ENCODE results near the gene ISYNA1. TPM values are rescaled to one million over a fixed set of nuclear protein-coding genes. Genes with fewer than 3 reads are reported as not detected.

ISYNA1 gene
- polyA plus RNA-seq, 3 donors, result 3.7 TPM; not detected in 2

DNA sequence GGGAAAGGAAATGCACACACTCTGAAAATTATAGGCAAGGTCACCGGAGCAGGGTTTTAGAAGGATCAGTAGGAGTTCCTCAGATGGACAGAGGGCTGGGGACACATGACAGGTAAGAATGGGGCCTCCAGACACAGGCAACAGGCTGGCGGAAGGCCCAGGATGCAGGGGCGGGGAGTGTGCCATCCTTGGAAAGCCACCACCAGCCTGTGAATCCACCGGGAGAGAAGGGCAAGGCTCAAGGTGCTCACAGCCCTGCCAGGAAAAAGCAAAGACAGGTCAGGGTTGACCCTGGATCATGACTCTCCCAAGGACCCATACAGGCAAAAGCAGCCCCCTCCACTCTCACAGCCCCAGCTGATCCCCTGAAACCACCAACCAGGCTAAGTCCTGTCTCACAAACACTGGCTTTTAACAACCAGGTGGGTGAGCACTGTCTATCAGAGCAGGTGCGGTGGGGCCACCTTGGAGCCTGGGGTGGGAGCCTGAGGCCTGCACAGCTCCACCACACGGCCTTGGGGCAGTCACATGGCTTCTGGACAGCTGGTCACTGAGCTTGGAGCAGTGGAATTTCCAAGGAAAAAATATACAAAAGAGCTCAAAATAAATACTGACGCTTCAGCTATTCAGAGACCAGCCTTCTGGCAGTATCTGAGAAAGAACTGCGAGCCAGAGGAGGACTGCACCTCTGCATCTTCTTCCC, 35.2 kb upstream of the ISYNA1 start:
- peaks cover 95% of the 10 kb centered on the region for H3K79me2 ChIP-seq (ENCODE audit: insufficient read depth, low read length)
- TF ChIP-seq, protein P1, sequence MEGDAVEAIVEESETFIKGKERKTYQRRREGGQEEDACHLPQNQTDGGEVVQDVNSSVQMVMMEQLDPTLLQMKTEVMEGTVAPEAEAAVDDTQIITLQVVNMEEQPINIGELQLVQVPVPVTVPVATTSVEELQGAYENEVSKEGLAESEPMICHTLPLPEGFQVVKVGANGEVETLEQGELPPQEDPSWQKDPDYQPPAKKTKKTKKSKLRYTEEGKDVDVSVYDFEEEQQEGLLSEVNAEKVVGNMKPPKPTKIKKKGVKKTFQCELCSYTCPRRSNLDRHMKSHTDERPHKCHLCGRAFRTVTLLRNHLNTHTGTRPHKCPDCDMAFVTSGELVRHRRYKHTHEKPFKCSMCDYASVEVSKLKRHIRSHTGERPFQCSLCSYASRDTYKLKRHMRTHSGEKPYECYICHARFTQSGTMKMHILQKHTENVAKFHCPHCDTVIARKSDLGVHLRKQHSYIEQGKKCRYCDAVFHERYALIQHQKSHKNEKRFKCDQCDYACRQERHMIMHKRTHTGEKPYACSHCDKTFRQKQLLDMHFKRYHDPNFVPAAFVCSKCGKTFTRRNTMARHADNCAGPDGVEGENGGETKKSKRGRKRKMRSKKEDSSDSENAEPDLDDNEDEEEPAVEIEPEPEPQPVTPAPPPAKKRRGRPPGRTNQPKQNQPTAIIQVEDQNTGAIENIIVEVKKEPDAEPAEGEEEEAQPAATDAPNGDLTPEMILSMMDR (IDR thresholded peaks at IDR 0.05), result no peak
- no peaks in the 10 kb centered on the region for H3K27me3 ChIP-seq (ENCODE audit: control insufficient read depth in 2 of 2, insufficient read depth in 2 of 2, low read length in 2 of 2)
- Mint-ChIP-seq H3K27ac (peak overlapping the region in 4 of 7 donors; percentile 5 to 79 (median 42)), H3K9me3 (peaks cover 0 to under 1% (median 0%) of the 10 kb centered on the region in 7 donors), H3K4me1 (peaks cover 51% of the 10 kb centered on the region), H3K27me3 (ENCODE audit: low read depth in 3 of 3) (peaks cover 0 to 3% (median 0%) of the 10 kb centered on the region in 3 donors), H3K36me3 (peaks cover 45 to 60% of the 10 kb centered on the region in 2 donors), H3K4me3 (no peak overlapping the region)
- H3K9me3 ChIP-seq (replicated peaks in 1 of 2; ENCODE audit: control insufficient read depth in 1 of 2, insufficient read depth in 1 of 2, low read length in 2 of 2), result no peaks in the 10 kb centered on the region
- no peak overlapping the region for H3K27ac ChIP-seq (ENCODE audit: low read depth in 1 of 2, low read length in 2 of 2)
- H4K20me1 ChIP-seq (ENCODE audit: insufficient read depth, low read length), result peaks cover 99% of the 10 kb centered on the region
- 87% methylated on average over 7 of the region's 8 CpGs for WGBS (ENCODE audit: insufficient coverage)
- intact Hi-C loops (cut with micrococcal nuclease), result loop anchor here in 1 of 2 donors (5.0 kb wide), 1 partner anchor 34 kb away; no protein-coding TSS in a partner anchor
- H3K9ac ChIP-seq (ENCODE audit: insufficient read depth, low read length, poor library complexity, severe bottlenecking), result no peak overlapping the region
- H3K36me3 ChIP-seq (replicated peaks in 1 of 2; ENCODE audit: control insufficient read depth in 1 of 2, insufficient read depth in 2 of 2, low read length in 2 of 2), result peaks cover 13 to 51% of the 10 kb centered on the region in 2 donors
- H3K4me1 ChIP-seq (ENCODE audit: control insufficient read depth in 1 of 2, insufficient read depth in 2 of 2, low read length in 2 of 2), result peaks cover 31 to 52% of the 10 kb centered on the region in 2 donors
- H2AFZ ChIP-seq (ENCODE audit: insufficient read depth, low read depth, low read length, poor library complexity, severe bottlenecking), result no peak overlapping the region
- no peak for DNase-seq
- no peak overlapping the region for H3K4me2 ChIP-seq (replicated peaks; ENCODE audit: extremely low read depth, low read length, poor library complexity, severe bottlenecking)
- no peak overlapping the region for H3K4me3 ChIP-seq (replicated peaks in 1 of 3; ENCODE audit: low read depth in 2 of 3, low read length in 3 of 3)

DNA sequence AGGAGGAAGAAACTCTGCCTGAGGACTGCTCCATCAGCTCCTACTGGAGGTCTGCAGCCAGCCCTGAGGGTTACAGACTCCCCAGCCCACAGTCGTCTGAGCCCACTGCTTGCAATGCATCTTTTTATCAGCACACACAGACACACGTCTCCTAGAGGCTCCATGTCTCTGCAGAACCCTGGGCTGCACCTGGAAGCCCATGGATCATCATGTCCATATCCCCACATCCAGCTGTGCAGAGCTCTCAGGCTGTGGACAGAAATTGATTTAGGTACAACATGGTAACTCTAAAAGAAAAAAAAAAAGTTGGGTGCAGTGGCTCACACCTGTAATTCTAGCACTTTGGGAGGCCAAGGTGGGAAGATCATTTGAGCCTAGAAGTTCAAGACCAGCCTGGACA, 32.9 kb upstream of the ISYNA1 start:
- Mint-ChIP-seq H3K27ac (peak overlapping the region in 4 of 7 donors; percentile 70 to 78 (median 70)), H3K9me3 (peaks cover 0 to 2% (median 0%) of the 10 kb centered on the region in 7 donors), H3K4me3 (no peak overlapping the region), H3K36me3 (peaks cover 45 to 69% of the 10 kb centered on the region in 2 donors), H3K4me1 (peaks cover 36% of the 10 kb centered on the region), H3K27me3 (ENCODE audit: low read depth in 3 of 3) (peaks cover 0 to 2% (median 0%) of the 10 kb centered on the region in 3 donors)
- no peaks in the 10 kb centered on the region for H3K9me3 ChIP-seq (replicated peaks in 1 of 2; ENCODE audit: control insufficient read depth in 1 of 2, insufficient read depth in 1 of 2, low read length in 2 of 2)
- no peak overlapping the region for H3K9ac ChIP-seq (ENCODE audit: insufficient read depth, low read length, poor library complexity, severe bottlenecking)
- H3K4me2 ChIP-seq (replicated peaks; ENCODE audit: extremely low read depth, low read length, poor library complexity, severe bottlenecking), result no peak overlapping the region
- no peak for DNase-seq
- H3K4me1 ChIP-seq (ENCODE audit: control insufficient read depth in 1 of 2, insufficient read depth in 2 of 2, low read length in 2 of 2), result peaks cover 8 to 31% of the 10 kb centered on the region in 2 donors
- WGBS (ENCODE audit: insufficient coverage), result 80% methylated on average over 1 of the region's 2 CpGs
- H3K4me3 ChIP-seq (replicated peaks in 1 of 3; ENCODE audit: low read depth in 2 of 3, low read length in 3 of 3), result no peak overlapping the region
- intact Hi-C loops (cut with micrococcal nuclease), result loop anchor here in 1 of 2 donors (5.0 kb wide), 1 partner anchor 37 kb away; no protein-coding TSS in a partner anchor
- no peak overlapping the region for H2AFZ ChIP-seq (ENCODE audit: insufficient read depth, low read depth, low read length, poor library complexity, severe bottlenecking)
- peaks cover 93% of the 10 kb centered on the region for H3K79me2 ChIP-seq (ENCODE audit: insufficient read depth, low read length)
- peak overlapping the region in 1 of 2 donors; percentile 51 for H3K27ac ChIP-seq (ENCODE audit: low read depth in 1 of 2, low read length in 2 of 2)
- TF ChIP-seq, protein P1 (IDR thresholded peaks at IDR 0.05), result no peak
- H4K20me1 ChIP-seq (ENCODE audit: insufficient read depth, low read length), result peaks cover 99% of the 10 kb centered on the region
- peaks cover 20 to 63% of the 10 kb centered on the region in 2 donors for H3K36me3 ChIP-seq (replicated peaks in 1 of 2; ENCODE audit: control insufficient read depth in 1 of 2, insufficient read depth in 2 of 2, low read length in 2 of 2)
- H3K27me3 ChIP-seq (ENCODE audit: control insufficient read depth in 2 of 2, insufficient read depth in 2 of 2, low read length in 2 of 2), result no peaks in the 10 kb centered on the region
